Neural progenitor cell (in vitro differentiated cells): ENCODE results near the gene VWA5A.
"Not testable (repeated sequence)": the region's sequence is repeated elsewhere in the genome, so short reads cannot be mapped to it uniquely, and the experiment has no call there.

Source experiments
- CTCF ChIP-seq: fragments of 200-600 bp; sonication (generic); IDR thresholded peaks from 2 replicates; pipeline ENCODE4 v1.5.1; 2017; ENCODE audit warnings: antibody characterized with exemption, mild to moderate bottlenecking
- EZH2 ChIP-seq: fragments of 200-600 bp; sonication (generic); IDR thresholded peaks from 2 replicates; pipeline ENCODE4 v1.6.1; 2017; ENCODE audit warnings: antibody characterized with exemption, mild to moderate bottlenecking, moderate library complexity
- EZH2phosphoT487 ChIP-seq: fragments of 200-600 bp; sonication (generic); IDR thresholded peaks from 2 replicates; pipeline ENCODE4 v1.6.1; 2017; ENCODE audit warnings: antibody characterized with exemption

DNA sequence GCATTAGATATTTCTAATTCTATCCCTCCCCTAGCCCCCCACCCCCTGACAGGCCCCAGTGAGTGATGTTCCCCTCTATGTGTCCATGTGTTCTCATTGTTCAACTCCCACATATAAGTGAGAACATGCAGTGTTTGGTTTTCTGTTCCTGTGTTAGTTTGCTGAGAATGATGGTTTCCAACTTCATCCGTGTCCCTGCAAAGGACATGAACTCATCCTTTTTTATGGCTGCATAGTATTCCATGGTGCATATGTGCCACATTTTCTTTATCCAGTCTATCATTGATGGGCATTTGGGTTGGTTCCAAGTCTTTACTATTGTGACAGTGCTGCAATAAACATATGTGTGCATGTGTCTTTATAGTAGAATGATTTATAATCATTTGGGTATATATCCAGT, 11.9 kb downstream of the VWA5A start:
- TF ChIP-seq CTCF, EZH2, EZH2phosphoT487: not testable (repeated sequence)
